Measurements from ENCODE around the gene GPR33. TPM values are rescaled to one million over a fixed set of nuclear protein-coding genes. Genes with fewer than 3 reads are reported as not detected.
"Not testable (repeated sequence)": the region's sequence is repeated elsewhere in the genome, so short reads cannot be mapped to it uniquely, and the experiment has no call there.

The GPR33 gene
- total and polyA plus RNA-seq, 2 experiments from 2014 or later = not detected

GRCh38 chr14:31479027-31479426 lies 8.8 kb downstream of the GPR33 start:
- no peaks in the 10 kb centered on the region for H3K4me1 ChIP-seq (ENCODE audit: low read depth)
- no peak overlapping the region for H3K27ac ChIP-seq
- no peak for TF ChIP-seq CTCF (IDR thresholded peaks at IDR 0.05; ENCODE audit: low read depth, low read length)
- no peak for DNase-seq (ENCODE audit: low read depth in 1 of 2, low spot score in 1 of 2)
- H3K4me3 ChIP-seq = no peak overlapping the region
- no peaks in the 10 kb centered on the region for H3K27me3 ChIP-seq
- no peaks in the 10 kb centered on the region for H3K9me3 ChIP-seq (ENCODE audit: low read depth)
- H3K36me3 ChIP-seq = no peaks in the 10 kb centered on the region

- no peaks in the 10 kb centered on the region for H3K4me1 ChIP-seq (ENCODE audit: low read depth)
- peak in 1 of 2 donors; percentile 31 for DNase-seq (ENCODE audit: low read depth in 1 of 2, low spot score in 1 of 2)
- no peaks in the 10 kb centered on the region for H3K36me3 ChIP-seq
- no peaks in the 10 kb centered on the region for H3K9me3 ChIP-seq (ENCODE audit: low read depth)
- no peaks in the 10 kb centered on the region for H3K27me3 ChIP-seq
- no peak overlapping the region for H3K27ac ChIP-seq
- TF ChIP-seq CTCF (IDR thresholded peaks at IDR 0.05; ENCODE audit: low read depth, low read length) = no peak
- H3K4me3 ChIP-seq = no peak overlapping the region
Measured at GRCh38 chr14:31477248-31477647, 10.6 kb downstream of the GPR33 start.

- H3K4me1 ChIP-seq (ENCODE audit: low read depth) = no peaks in the 10 kb centered on the region
- H3K4me3 ChIP-seq = no peak overlapping the region
- H3K27ac ChIP-seq = no peak overlapping the region
- peak in 1 of 2 donors; percentile 18 for DNase-seq (ENCODE audit: low read depth in 1 of 2, low spot score in 1 of 2)
- no peaks in the 10 kb centered on the region for H3K27me3 ChIP-seq
- no peaks in the 10 kb centered on the region for H3K9me3 ChIP-seq (ENCODE audit: low read depth)
- TF ChIP-seq CTCF (IDR thresholded peaks at IDR 0.05; ENCODE audit: low read depth, low read length) = no peak
- H3K36me3 ChIP-seq = no peaks in the 10 kb centered on the region
Measured at GRCh38 chr14:31476131-31476866, 11.5 kb downstream of the GPR33 start.

- H3K27me3 ChIP-seq = no peaks in the 10 kb centered on the region
- DNase-seq (ENCODE audit: low read depth in 1 of 2, low spot score in 1 of 2) = no peak
- H3K36me3 ChIP-seq = no peaks in the 10 kb centered on the region
- H3K9me3 ChIP-seq (ENCODE audit: low read depth) = no peaks in the 10 kb centered on the region
- H3K4me1 ChIP-seq (ENCODE audit: low read depth) = no peaks in the 10 kb centered on the region
- H3K4me3 ChIP-seq = no peak overlapping the region
- no peak for TF ChIP-seq CTCF (IDR thresholded peaks at IDR 0.05; ENCODE audit: low read depth, low read length)
- H3K27ac ChIP-seq = no peak overlapping the region
Measured at GRCh38 chr14:31466554-31466953, 21.3 kb downstream of the GPR33 start.

- no peak for TF ChIP-seq CTCF (IDR thresholded peaks at IDR 0.05; ENCODE audit: low read depth, low read length)
- DNase-seq (ENCODE audit: low read depth in 1 of 2, low spot score in 1 of 2) = peak in 1 of 2 donors; percentile 7
- Histone ChIP-seq H3K27me3 (no peaks in the 10 kb centered on the region), H3K4me3 (no peak overlapping the region), H3K36me3 (no peaks in the 10 kb centered on the region), H3K9me3 (ENCODE audit: low read depth) (no peaks in the 10 kb centered on the region), H3K27ac (no peak overlapping the region), H3K4me1 (ENCODE audit: low read depth) (no peaks in the 10 kb centered on the region)
Measured at GRCh38 chr14:31465111-31465510, 22.7 kb downstream of the GPR33 start.

GRCh38 chr14:31462450-31462849 lies 25.4 kb downstream of the GPR33 start:
- H3K9me3 ChIP-seq (ENCODE audit: low read depth); H3K36me3 ChIP-seq; H3K27ac ChIP-seq; H3K4me3 ChIP-seq; H3K27me3 ChIP-seq; DNase-seq (ENCODE audit: low read depth in 1 of 2, low spot score in 1 of 2): not testable (repeated sequence)
- H3K4me1 ChIP-seq (ENCODE audit: low read depth) = peaks cover 12% of the 10 kb centered on the region
